Sigmoid colon (tissue), 4 donors: ENCODE data around the gene DDX1.

Experiments used
- CTCF ChIP-seq, 4 experiments: fragments of 450-650 bp in 3 of 4; fragments of 200-600 bp in 1 of 4; IDR thresholded peaks; one replicate each; pipeline ENCODE4 v1.5.1; 2016 to 2019; ENCODE audit warnings: antibody characterized with exemption in 4 of 4, mild to moderate bottlenecking in 3 of 4, moderate library complexity in 2 of 4
- POLR2A ChIP-seq, 2 donors: fragments of 450-650 bp; IDR thresholded peaks; one replicate each; pipeline ENCODE4 v1.6.1; 2016; ENCODE audit warnings: antibody characterized with exemption in 2 of 2, mild to moderate bottlenecking in 2 of 2, moderate library complexity in 2 of 2
- POLR2AphosphoS5 ChIP-seq, 4 donors: sonication (generic); formaldehyde crosslinking; IDR thresholded peaks; one replicate each; pipeline ENCODE4 v1.6.1; 2017; ENCODE audit warnings: antibody characterized with exemption in 4 of 4

GRCh38 chr2:15646661-15647060 is 55.0 kb downstream of the DDX1 start:
- no peak for TF ChIP-seq CTCF (IDR thresholded peaks at IDR 0.05)
- no peak for TF ChIP-seq POLR2AphosphoS5 (IDR thresholded peaks at IDR 0.05)
- TF ChIP-seq POLR2A (IDR thresholded peaks at IDR 0.05), result no peak
